ENCODE measurements around the gene MPHOSPH6. TPM values are rescaled to one million over a fixed set of nuclear protein-coding genes. Genes with fewer than 3 reads are reported as not detected.

Gene MPHOSPH6
- total and polyA plus RNA-seq, 7 donors: 5.3 to 38.4 (median 11.8) TPM

DNA sequence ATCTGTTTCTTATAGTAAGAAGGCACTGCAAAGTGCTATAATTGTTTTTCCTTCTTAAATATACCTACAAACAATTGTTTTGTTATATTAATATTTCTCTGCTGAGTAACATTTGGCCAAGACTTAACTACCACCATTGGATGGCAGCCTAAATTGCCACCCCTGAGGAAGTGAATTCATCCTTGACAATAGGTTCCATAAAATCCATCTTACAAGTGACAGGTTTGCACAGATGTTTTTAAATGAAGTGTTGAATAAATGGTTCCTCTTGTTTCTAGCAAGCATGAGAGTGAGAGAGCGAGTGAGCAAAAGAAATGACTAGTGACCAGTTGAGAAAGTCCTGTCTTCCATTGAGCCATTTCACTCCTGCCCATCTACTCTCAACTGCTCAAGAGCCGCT, 8.3 kb upstream of the MPHOSPH6 start:
- H3K4me1 ChIP-seq: no peaks in the 10 kb centered on the region
- no peak for ATAC-seq
- DNase-seq: no peak
- H3K4me3 ChIP-seq: no peak overlapping the region
- no peaks in the 10 kb centered on the region for H3K9me3 ChIP-seq
- intact Hi-C loops (cut with DNase I): no loop called here
- peaks cover 1 to 5% (median 5%) of the 10 kb centered on the region in 3 donors for H3K27me3 ChIP-seq (ENCODE audit: insufficient read depth in 3 of 3, low read length in 2 of 3)
- TF ChIP-seq, protein P1, sequence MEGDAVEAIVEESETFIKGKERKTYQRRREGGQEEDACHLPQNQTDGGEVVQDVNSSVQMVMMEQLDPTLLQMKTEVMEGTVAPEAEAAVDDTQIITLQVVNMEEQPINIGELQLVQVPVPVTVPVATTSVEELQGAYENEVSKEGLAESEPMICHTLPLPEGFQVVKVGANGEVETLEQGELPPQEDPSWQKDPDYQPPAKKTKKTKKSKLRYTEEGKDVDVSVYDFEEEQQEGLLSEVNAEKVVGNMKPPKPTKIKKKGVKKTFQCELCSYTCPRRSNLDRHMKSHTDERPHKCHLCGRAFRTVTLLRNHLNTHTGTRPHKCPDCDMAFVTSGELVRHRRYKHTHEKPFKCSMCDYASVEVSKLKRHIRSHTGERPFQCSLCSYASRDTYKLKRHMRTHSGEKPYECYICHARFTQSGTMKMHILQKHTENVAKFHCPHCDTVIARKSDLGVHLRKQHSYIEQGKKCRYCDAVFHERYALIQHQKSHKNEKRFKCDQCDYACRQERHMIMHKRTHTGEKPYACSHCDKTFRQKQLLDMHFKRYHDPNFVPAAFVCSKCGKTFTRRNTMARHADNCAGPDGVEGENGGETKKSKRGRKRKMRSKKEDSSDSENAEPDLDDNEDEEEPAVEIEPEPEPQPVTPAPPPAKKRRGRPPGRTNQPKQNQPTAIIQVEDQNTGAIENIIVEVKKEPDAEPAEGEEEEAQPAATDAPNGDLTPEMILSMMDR (IDR thresholded peaks at IDR 0.05): no peak
- no peak overlapping the region for H3K27ac ChIP-seq
- H3K36me3 ChIP-seq (ENCODE audit: insufficient read depth in 1 of 2, low read depth in 1 of 2): no peaks in the 10 kb centered on the region
- WGBS, 3 donors: 64 to 86% (median 84%) methylated on average over 2 of the region's 2 CpGs

DNA sequence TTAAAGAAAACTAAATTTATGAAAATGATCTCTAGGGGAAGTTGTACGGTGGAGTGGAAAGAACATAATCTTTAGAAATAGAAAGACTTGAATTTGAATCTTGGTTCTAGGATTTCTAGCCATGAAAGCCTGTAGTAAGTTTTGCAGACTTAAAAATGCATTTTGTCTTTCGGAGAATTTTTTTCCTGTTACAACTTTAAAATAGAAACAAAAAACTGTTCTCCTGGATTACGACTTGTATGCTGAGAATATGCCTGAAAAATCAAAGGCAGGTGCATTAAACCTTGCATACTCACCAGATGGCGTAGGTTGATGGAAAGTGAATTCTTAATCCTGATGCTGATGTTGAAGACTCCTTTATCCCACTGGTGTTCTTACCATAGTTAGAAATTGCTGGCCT, 7.5 kb upstream of the MPHOSPH6 start:
- WGBS, 3 donors: 83 to 86% (median 83%) methylated on average over 4 of the region's 4 CpGs
- Histone ChIP-seq H3K36me3 (ENCODE audit: insufficient read depth in 1 of 2, low read depth in 1 of 2) (no peaks in the 10 kb centered on the region), H3K4me3 (no peak overlapping the region), H3K27ac (no peak overlapping the region), H3K27me3 (ENCODE audit: insufficient read depth in 3 of 3, low read length in 2 of 3) (peaks cover 1 to 5% (median 5%) of the 10 kb centered on the region in 3 donors), H3K9me3 (no peaks in the 10 kb centered on the region), H3K4me1 (no peaks in the 10 kb centered on the region)
- intact Hi-C loops (cut with DNase I): no loop called here
- TF ChIP-seq, protein P1 (IDR thresholded peaks at IDR 0.05): no peak
- DNase-seq: no peak
- no peak for ATAC-seq

DNA sequence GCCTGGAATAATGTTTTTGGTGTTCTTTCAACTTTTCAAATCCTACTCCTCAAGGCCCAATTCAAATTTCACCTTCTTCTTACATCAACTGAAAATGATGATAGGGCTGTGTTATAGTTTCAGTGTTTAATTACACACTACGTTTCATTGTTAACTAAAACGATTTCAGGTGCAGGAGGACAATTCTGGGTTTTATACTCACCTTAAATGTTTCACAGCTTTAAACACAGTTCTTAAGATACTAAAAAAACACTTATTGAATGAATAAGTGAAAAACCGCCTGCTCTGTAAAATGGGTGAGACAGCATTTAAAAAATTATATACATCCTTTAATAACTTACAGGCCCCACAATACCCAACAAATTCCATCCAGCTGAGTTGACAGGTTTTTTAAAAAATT, 6.2 kb upstream of the MPHOSPH6 start:
- no peak for ATAC-seq
- WGBS, 3 donors: 85 to 93% (median 90%) methylated on average over 3 of the region's 3 CpGs
- H3K4me3 ChIP-seq: no peak overlapping the region
- DNase-seq: no peak
- intact Hi-C loops (cut with DNase I): no loop called here
- H3K9me3 ChIP-seq: no peaks in the 10 kb centered on the region
- H3K4me1 ChIP-seq: no peaks in the 10 kb centered on the region
- no peak overlapping the region for H3K27ac ChIP-seq
- TF ChIP-seq, protein P1 (IDR thresholded peaks at IDR 0.05): no peak
- peaks cover 0 to 10% (median 5%) of the 10 kb centered on the region in 3 donors for H3K27me3 ChIP-seq (ENCODE audit: insufficient read depth in 3 of 3, low read length in 2 of 3)
- H3K36me3 ChIP-seq (ENCODE audit: insufficient read depth in 1 of 2, low read depth in 1 of 2): no peaks in the 10 kb centered on the region

DNA sequence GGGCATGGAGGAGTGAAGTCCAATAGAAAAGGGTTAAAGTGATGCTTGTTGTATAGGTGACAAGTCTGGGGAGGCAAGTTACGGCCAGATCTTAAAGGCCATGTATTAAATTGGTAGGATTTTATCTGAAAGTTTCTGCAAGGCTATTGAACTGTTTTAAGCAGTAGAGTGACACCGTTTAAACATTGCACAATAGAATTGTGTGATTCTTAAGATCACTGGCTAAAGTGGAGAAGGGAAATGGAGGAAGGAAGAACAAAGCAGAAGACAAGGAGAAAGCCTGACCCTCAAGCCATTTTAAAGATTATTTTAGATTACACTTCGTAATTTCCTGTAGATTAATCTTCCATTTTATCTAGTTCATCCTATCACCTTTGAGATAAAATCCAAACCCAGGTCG, 5.6 kb upstream of the MPHOSPH6 start:
- TF ChIP-seq, protein P1 (IDR thresholded peaks at IDR 0.05): no peak
- DNase-seq (no peak), ATAC-seq (no peak)
- 79 to 82% (median 80%) methylated on average over 4 of the region's 4 CpGs for WGBS, 3 donors
- intact Hi-C loops (cut with DNase I): no loop called here
- H3K9me3 ChIP-seq: no peaks in the 10 kb centered on the region
- peaks cover 0 to 13% (median 5%) of the 10 kb centered on the region in 3 donors for H3K27me3 ChIP-seq (ENCODE audit: insufficient read depth in 3 of 3, low read length in 2 of 3)
- no peaks in the 10 kb centered on the region for H3K36me3 ChIP-seq (ENCODE audit: insufficient read depth in 1 of 2, low read depth in 1 of 2)
- no peaks in the 10 kb centered on the region for H3K4me1 ChIP-seq
- H3K27ac ChIP-seq: no peak overlapping the region
- H3K4me3 ChIP-seq: no peak overlapping the region

DNA sequence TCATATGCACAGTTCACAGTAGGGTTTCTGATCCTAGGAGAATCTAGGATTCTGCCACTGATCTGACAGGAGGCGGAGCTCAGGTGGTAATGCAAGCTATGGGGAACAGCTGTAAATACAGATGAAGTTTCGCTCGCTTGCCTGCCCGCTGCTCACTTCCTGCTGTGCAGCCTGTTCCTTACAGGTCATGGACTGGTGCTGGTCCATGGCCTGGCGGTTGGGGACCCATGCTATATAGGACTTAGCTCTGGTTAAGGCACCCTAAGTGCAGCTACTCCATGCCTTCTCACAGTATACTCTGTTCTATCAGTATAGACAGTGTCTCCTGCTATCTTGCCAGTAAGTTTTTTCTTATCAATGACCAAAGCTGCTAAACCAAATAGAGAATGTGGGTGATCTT, 2.4 kb downstream of the MPHOSPH6 start:
- intact Hi-C loops (cut with DNase I): no loop called here
- H3K4me1 ChIP-seq: peaks cover 8% of the 10 kb centered on the region
- no peaks in the 10 kb centered on the region for H3K9me3 ChIP-seq
- H3K27me3 ChIP-seq (ENCODE audit: insufficient read depth in 3 of 3, low read length in 2 of 3): peaks cover 0 to 8% (median 0%) of the 10 kb centered on the region in 3 donors
- DNase-seq (no peak), ATAC-seq (no peak)
- 96 to 100% (median 99%) methylated on average over 5 of the region's 5 CpGs for WGBS, 3 donors
- H3K4me3 ChIP-seq: no peak overlapping the region
- TF ChIP-seq, protein P1 (IDR thresholded peaks at IDR 0.05): no peak
- H3K27ac ChIP-seq: no peak overlapping the region
- H3K36me3 ChIP-seq (ENCODE audit: insufficient read depth in 1 of 2, low read depth in 1 of 2): peaks cover 0 to 28% of the 10 kb centered on the region in 2 donors

Measured in psoas muscle (tissue), 8 donors.